ENCODE results near the gene CNN3. TPM values are rescaled to one million over a fixed set of nuclear protein-coding genes. Genes with fewer than 3 reads are reported as not detected.

The CNN3 gene
- total and polyA plus RNA-seq, 7 donors: 12.4 to 46.2 (median 19.2) TPM

DNA sequence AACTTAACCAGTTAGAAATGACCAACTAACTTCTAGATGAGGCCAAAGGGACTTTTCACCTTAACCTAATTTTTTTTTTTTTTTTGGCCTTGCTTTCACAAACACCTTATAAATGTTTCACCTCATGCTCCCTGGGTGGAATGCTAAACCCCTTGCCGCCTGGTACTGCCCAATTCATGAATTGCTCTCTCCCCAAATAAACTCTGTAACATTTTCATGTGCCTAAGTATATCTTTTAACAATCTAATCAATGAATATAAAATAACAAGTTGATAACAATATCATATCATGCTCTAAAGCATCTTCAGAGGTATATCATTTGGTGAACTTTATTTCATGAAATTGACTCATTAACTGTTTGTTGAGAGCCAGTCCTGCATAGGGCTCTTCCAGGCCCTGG lies 10.9 kb upstream of the CNN3 start:
- intact Hi-C loops (cut with DNase I): no loop called here
- Histone ChIP-seq H3K9me3 (no peaks in the 10 kb centered on the region), H3K27me3 (ENCODE audit: insufficient read depth in 3 of 3, low read length in 2 of 3) (no peaks in the 10 kb centered on the region), H3K4me1 (no peaks in the 10 kb centered on the region), H3K36me3 (ENCODE audit: insufficient read depth in 1 of 2, low read depth in 1 of 2) (no peaks in the 10 kb centered on the region), H3K27ac (no peak overlapping the region), H3K4me3 (no peak overlapping the region)
- DNase-seq: no peak
- ATAC-seq: no peak
- TF ChIP-seq, protein P1, sequence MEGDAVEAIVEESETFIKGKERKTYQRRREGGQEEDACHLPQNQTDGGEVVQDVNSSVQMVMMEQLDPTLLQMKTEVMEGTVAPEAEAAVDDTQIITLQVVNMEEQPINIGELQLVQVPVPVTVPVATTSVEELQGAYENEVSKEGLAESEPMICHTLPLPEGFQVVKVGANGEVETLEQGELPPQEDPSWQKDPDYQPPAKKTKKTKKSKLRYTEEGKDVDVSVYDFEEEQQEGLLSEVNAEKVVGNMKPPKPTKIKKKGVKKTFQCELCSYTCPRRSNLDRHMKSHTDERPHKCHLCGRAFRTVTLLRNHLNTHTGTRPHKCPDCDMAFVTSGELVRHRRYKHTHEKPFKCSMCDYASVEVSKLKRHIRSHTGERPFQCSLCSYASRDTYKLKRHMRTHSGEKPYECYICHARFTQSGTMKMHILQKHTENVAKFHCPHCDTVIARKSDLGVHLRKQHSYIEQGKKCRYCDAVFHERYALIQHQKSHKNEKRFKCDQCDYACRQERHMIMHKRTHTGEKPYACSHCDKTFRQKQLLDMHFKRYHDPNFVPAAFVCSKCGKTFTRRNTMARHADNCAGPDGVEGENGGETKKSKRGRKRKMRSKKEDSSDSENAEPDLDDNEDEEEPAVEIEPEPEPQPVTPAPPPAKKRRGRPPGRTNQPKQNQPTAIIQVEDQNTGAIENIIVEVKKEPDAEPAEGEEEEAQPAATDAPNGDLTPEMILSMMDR (IDR thresholded peaks at IDR 0.05): no peak
- 98 to 100% (median 100%) methylated on average over 1 of the region's 1 CpG for WGBS, 3 donors

DNA sequence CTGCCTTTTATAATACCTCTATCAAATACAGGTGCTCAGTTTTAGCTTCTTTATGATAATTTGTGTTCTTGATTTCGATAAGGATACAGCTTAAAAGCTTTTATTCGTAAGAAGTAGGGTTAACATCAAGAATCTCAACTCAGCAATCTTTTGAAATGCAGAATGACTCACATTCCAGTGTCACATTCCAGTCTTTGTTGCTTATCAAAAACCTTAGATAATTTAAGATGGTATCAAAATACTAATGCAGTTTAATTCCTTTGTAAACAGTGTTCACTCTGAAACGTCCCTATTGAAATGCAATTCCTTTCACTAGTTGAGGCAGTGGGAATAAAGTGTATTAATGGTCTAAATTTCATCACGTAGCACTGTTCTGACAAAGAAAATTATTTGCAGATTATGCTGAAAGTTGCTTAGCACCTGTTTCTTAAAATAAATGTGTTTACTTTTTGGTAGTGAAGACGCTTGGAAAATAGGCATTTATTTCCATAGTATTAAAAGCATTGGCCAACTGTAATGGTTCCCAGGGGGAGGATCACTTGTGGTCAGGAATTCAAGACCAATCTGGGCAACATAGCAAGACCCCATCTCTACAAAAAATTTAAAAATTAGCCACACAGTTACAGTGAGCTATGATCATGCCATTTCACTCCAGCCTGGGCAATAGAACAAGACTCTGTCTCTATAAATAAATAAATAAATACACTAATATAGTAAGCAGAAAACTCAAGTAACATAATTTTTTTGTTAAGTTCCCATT lies 10.1 kb upstream of the CNN3 start:
- no peaks in the 10 kb centered on the region for H3K36me3 ChIP-seq (ENCODE audit: insufficient read depth in 1 of 2, low read depth in 1 of 2)
- no peaks in the 10 kb centered on the region for H3K4me1 ChIP-seq
- TF ChIP-seq, protein P1 (IDR thresholded peaks at IDR 0.05): no peak
- H3K27ac ChIP-seq: no peak overlapping the region
- 67 to 77% (median 68%) methylated on average over 5 of the region's 5 CpGs for WGBS, 3 donors
- intact Hi-C loops (cut with DNase I): no loop called here
- no peaks in the 10 kb centered on the region for H3K9me3 ChIP-seq
- ATAC-seq: no peak
- DNase-seq: no peak
- H3K4me3 ChIP-seq: no peak overlapping the region
- H3K27me3 ChIP-seq (ENCODE audit: insufficient read depth in 3 of 3, low read length in 2 of 3): no peaks in the 10 kb centered on the region

DNA sequence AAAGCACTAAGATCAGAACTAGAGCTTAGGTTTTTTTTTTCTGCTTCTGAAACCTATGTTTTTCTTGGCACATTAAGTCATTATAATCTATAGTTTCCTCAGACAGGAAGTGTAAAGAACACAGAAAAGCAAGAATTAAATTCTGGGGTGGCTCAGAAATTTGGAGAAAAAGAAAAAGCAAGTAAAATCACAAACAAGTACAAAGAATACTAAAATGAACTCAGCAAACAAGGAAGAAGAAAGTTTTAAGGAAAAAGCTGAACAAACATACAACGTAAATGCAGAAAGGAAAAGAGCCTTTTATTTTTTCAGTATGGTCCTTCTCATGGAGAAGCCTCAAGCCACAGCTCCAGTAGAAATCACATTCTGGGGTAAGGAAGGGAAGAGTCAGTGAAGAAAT lies 8.6 kb upstream of the CNN3 start:
- intact Hi-C loops (cut with DNase I): no loop called here
- no peak overlapping the region for H3K4me3 ChIP-seq
- H3K4me1 ChIP-seq: no peaks in the 10 kb centered on the region
- no peaks in the 10 kb centered on the region for H3K36me3 ChIP-seq (ENCODE audit: insufficient read depth in 1 of 2, low read depth in 1 of 2)
- TF ChIP-seq, protein P1 (IDR thresholded peaks at IDR 0.05): no peak
- H3K27ac ChIP-seq: no peak overlapping the region
- H3K9me3 ChIP-seq: no peaks in the 10 kb centered on the region
- DNase-seq (no peak), ATAC-seq (no peak)
- 75 to 86% (median 78%) methylated on average over 1 of the region's 1 CpG for WGBS, 3 donors
- H3K27me3 ChIP-seq (ENCODE audit: insufficient read depth in 3 of 3, low read length in 2 of 3): no peaks in the 10 kb centered on the region

DNA sequence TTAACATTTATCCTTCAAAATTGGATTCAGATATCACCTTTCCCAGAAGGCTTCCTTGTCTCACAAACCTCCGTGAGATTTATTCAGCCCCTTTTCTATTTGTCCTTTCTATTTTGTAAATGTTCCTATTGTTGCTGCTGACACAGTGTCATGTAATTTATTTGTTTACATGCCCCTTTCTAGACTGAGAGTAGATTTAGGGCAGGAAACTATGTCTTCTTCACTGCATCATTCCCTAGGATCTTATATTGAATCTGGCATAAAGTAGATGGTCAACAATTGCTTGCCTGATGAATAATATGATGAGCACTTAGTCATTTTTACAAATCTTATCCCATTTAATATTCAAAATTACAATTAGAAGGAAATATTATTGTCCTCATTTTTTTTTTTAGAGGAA lies 8.1 kb upstream of the CNN3 start:
- Histone ChIP-seq H3K4me1 (no peaks in the 10 kb centered on the region), H3K36me3 (ENCODE audit: insufficient read depth in 1 of 2, low read depth in 1 of 2) (no peaks in the 10 kb centered on the region), H3K27ac (no peak overlapping the region), H3K9me3 (no peaks in the 10 kb centered on the region), H3K4me3 (no peak overlapping the region), H3K27me3 (ENCODE audit: insufficient read depth in 3 of 3, low read length in 2 of 3) (peaks cover 0 to 1% (median 0%) of the 10 kb centered on the region in 3 donors)
- WGBS, 3 donors: 95 to 98% (median 96%) methylated on average over 1 of the region's 1 CpG
- no peak for ATAC-seq
- intact Hi-C loops (cut with DNase I): no loop called here
- no peak for DNase-seq
- TF ChIP-seq, protein P1 (IDR thresholded peaks at IDR 0.05): no peak

DNA sequence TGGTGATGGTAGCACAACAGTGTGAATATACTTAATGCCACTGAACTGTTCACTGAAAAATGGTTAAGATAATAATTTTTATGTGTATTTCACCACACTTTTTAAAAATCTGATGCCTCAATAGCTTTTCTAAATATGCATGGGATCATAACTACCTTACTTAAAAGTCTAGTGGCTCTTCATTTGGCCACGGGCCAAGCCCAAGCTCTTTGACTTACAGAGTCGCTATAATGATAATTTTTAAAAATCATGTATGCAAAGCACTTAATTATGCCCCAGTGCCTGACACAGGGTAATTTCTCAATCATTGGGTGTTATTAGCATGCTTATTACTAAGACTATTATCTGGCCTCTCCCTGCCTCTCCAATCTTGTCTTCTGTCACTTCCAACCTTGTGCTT lies 7.6 kb upstream of the CNN3 start:
- DNase-seq (no peak), ATAC-seq (no peak)
- intact Hi-C loops (cut with DNase I): no loop called here
- Histone ChIP-seq H3K9me3 (no peaks in the 10 kb centered on the region), H3K36me3 (ENCODE audit: insufficient read depth in 1 of 2, low read depth in 1 of 2) (no peaks in the 10 kb centered on the region), H3K4me1 (no peaks in the 10 kb centered on the region), H3K4me3 (no peak overlapping the region), H3K27me3 (ENCODE audit: insufficient read depth in 3 of 3, low read length in 2 of 3) (peaks cover 0 to 6% (median 0%) of the 10 kb centered on the region in 3 donors), H3K27ac (no peak overlapping the region)
- TF ChIP-seq, protein P1 (IDR thresholded peaks at IDR 0.05): no peak
- WGBS, 3 donors: 74 to 80% (median 78%) methylated on average over 2 of the region's 2 CpGs
